Thoracic aorta (tissue), 2 donors: Measurements from ENCODE around the gene STK32B. TPM values are rescaled to one million over a fixed set of nuclear protein-coding genes. Genes with fewer than 3 reads are reported as not detected.
"Not testable (repeated sequence)": the region's sequence is repeated elsewhere in the genome, so short reads cannot be mapped to it uniquely, and the experiment has no call there.

Experiments
- ATAC-seq: fragments of 150-250 bp; one replicate; pipeline ENCODE4 v1.8.0; 2017; ENCODE audit warnings: low read depth; ENCODE audit not compliant: insufficient number of reproducible peaks, low FRiP score
- DNase-seq: peaks from one replicate; pipeline ENCODE4 v3.0.0-alpha.2; 2020; ENCODE audit warnings: low spot score
- H3K27ac ChIP-seq, 2 donors: fragments of 200-600 bp; sonication (generic); 1 replicate in 1 of 2; 2 replicates in 1 of 2; pipeline ENCODE4 v1.5.1; 2016; ENCODE audit warnings: mild to moderate bottlenecking in 2 of 2, moderate library complexity in 2 of 2
- H3K27me3 ChIP-seq: fragments of 200-600 bp; sonication (generic); replicated peaks from 2 replicates; pipeline ENCODE4 v1.6.0; 2016; ENCODE audit warnings: mild to moderate bottlenecking; ENCODE audit not compliant: insufficient read depth
- H3K36me3 ChIP-seq: fragments of 200-600 bp; sonication (generic); one replicate; pipeline ENCODE4 v1.5.1; 2016
- H3K4me1 ChIP-seq, 2 donors: fragments of 200-600 bp; sonication (generic); 1 replicate in 1 of 2; 2 replicates in 1 of 2; pipeline versions ENCODE4 v1.5.1 to v1.6.0; 2016; ENCODE audit warnings: low read depth in 2 of 2, mild to moderate bottlenecking in 1 of 2; ENCODE audit not compliant: control insufficient read depth in 1 of 2
- H3K4me3 ChIP-seq: fragments of 200-600 bp; sonication (generic); 2 replicates; pipeline ENCODE4 v1.5.1; 2016; ENCODE audit warnings: mild to moderate bottlenecking
- H3K9me3 ChIP-seq: fragments of 200-600 bp; sonication (generic); 2 replicates; pipeline ENCODE4 v1.5.1; 2016
- total RNA-seq, 2 donors: library from RNA; depleted of rRNA; stranded (reverse); fragments of >200 nt; gene quantifications; one replicate each; pipeline versions ENCODE4 v1.1.0 to v1.2.3, GENCODE V29; 2016
- TF ChIP-seq, protein P1 (sequence below): fragments of 200-600 bp; sonication (generic); IDR thresholded peaks from one replicate; pipeline ENCODE4 v1.5.1; 2019; ENCODE audit warnings: antibody characterized with exemption

The STK32B gene
- total RNA-seq, 2 donors from 2014 or later, result 4.5 to 7.0 TPM

DNA sequence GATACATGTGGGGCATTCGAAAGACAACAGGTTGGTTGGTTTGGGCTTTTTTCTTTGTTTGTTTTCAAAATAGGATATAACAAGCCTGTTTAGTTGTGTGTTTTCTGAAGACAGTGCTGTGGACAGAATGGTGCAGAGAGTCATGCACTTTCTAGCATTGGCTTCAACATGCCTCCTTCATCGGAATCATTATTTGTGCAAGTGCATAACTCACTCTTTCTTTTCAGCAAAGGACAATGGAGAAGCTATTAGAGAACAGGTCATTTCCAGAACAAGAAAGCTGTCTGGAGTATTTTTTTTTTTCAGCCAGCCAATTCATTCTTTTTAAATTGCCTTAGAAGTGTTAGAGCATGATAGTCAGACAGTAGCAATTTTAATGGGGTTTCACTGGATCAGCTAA lies 225.8 kb downstream of the STK32B start:
- no peaks in the 10 kb centered on the region for H3K9me3 ChIP-seq
- H3K4me3 ChIP-seq, result no peak overlapping the region
- H3K27ac ChIP-seq, result no peak overlapping the region
- DNase-seq (no peak), ATAC-seq (no peak)
- no peaks in the 10 kb centered on the region for H3K4me1 ChIP-seq
- no peaks in the 10 kb centered on the region for H3K27me3 ChIP-seq
- no peaks in the 10 kb centered on the region for H3K36me3 ChIP-seq
- TF ChIP-seq, protein P1, sequence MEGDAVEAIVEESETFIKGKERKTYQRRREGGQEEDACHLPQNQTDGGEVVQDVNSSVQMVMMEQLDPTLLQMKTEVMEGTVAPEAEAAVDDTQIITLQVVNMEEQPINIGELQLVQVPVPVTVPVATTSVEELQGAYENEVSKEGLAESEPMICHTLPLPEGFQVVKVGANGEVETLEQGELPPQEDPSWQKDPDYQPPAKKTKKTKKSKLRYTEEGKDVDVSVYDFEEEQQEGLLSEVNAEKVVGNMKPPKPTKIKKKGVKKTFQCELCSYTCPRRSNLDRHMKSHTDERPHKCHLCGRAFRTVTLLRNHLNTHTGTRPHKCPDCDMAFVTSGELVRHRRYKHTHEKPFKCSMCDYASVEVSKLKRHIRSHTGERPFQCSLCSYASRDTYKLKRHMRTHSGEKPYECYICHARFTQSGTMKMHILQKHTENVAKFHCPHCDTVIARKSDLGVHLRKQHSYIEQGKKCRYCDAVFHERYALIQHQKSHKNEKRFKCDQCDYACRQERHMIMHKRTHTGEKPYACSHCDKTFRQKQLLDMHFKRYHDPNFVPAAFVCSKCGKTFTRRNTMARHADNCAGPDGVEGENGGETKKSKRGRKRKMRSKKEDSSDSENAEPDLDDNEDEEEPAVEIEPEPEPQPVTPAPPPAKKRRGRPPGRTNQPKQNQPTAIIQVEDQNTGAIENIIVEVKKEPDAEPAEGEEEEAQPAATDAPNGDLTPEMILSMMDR, result no peak

DNA sequence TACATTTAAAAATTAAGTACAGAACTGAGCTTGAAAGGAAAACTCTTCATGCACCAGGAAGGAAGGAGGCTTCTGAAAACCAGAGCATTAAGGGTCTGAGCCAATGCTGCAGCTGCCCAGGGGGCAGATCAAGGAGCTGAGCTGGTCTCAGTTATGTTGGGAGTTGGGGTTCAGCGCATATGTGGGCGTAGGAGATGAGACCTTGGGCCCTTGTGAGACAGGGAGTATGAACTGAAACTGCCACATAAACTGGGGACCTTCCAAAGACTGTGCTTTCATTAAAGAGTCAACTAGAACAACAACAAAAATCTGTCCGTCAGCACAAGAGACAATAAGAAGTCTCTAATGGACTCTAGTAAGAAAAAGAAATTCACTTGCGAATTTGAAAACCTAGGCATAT lies 226.9 kb downstream of the STK32B start:
- H3K36me3 ChIP-seq, result no peaks in the 10 kb centered on the region
- no peaks in the 10 kb centered on the region for H3K4me1 ChIP-seq
- TF ChIP-seq, protein P1, result no peak
- no peak overlapping the region for H3K27ac ChIP-seq
- H3K9me3 ChIP-seq, result no peaks in the 10 kb centered on the region
- DNase-seq (no peak), ATAC-seq (no peak)
- H3K4me3 ChIP-seq, result no peak overlapping the region
- no peaks in the 10 kb centered on the region for H3K27me3 ChIP-seq

DNA sequence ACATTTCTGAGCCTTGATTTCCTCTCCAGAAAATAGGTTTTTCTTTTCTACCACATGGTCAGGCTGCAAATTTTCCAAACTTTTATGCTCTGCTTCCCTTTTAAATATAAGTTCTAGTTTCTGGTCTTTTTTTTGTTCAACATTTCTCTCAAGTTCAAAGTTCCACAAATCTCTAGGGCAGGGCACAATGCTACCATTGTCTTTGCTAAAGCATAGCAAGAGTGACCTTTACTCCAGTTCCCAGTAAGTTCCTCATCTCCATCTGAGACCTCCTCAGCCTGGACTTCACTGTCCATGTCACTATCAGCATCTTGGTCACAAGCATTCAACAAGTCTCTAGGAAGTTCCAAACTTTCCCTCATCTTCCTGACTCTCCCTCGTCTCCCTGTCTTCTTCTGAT lies 228.8 kb downstream of the STK32B start:
- H3K4me1 ChIP-seq, H3K36me3 ChIP-seq, H3K27ac ChIP-seq, H3K27me3 ChIP-seq, DNase-seq, H3K9me3 ChIP-seq, ATAC-seq, H3K4me3 ChIP-seq: not testable (repeated sequence)

DNA sequence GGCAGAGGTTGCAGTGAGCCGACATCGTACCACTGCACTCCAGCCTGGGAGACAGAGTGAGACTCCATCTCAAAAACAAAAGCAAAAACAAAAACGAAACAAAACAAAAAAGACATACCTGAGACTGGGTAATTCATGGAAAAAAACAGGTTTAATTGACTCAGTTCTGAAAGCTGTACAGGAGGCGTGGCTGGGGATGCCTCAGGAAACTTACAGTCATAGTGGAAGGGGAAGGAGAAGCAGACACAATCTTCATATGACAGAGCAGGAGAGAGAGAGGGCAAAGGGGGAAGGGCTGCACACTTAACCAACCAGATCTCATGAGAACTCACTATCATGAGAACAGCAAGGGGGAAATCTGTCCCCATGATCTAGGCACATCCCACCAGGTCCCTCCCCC lies 229.5 kb downstream of the STK32B start:
- no peak overlapping the region for H3K27ac ChIP-seq
- ATAC-seq (no peak), DNase-seq (no peak)
- no peaks in the 10 kb centered on the region for H3K27me3 ChIP-seq
- H3K9me3 ChIP-seq, result no peaks in the 10 kb centered on the region
- H3K4me3 ChIP-seq, result no peak overlapping the region
- no peaks in the 10 kb centered on the region for H3K4me1 ChIP-seq
- TF ChIP-seq, protein P1, result no peak
- H3K36me3 ChIP-seq, result no peaks in the 10 kb centered on the region

DNA sequence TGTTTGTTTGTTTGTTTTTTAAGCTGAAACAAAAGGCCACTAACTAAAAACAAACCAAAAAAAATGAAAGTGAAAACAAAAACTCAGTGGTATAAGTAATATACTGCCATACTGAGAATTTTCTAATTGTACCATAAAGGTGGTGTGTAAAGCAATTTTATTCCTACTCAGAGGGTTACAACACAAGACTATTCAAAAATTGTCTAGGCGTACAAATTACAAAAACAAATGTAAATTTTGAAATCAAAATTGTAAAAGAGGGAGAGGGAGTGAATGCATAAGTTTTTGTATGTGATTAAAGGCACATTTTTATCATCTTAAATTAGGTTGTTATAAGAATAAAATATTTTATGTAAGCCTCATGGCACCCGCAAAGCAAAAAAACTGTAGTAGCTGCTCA lies 232.6 kb downstream of the STK32B start:
- Histone ChIP-seq H3K4me1 (no peaks in the 10 kb centered on the region), H3K4me3 (no peak overlapping the region), H3K36me3 (no peaks in the 10 kb centered on the region), H3K27me3 (no peaks in the 10 kb centered on the region), H3K9me3 (no peaks in the 10 kb centered on the region), H3K27ac (no peak overlapping the region)
- ATAC-seq, result no peak
- no peak for DNase-seq
- TF ChIP-seq, protein P1, result no peak

DNA sequence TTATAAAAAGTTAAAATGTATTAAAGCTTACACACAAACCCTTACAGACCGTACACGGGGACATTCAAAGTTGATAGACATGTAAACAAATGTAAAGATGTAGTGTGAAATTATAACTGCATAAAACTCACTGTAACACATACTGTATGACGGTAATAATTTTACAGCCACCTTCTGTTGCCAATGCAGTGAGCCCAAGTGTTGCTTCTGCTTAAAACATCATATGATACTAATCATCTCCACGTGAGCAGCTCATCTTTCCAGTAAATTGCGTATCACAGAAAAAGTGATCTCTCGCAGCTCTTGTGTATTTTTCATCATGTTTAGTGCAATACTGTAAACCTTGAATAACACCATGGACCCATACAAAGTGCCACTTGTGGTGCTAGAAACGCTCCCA lies 233.2 kb downstream of the STK32B start:
- Histone ChIP-seq H3K27ac (no peak overlapping the region), H3K4me3 (no peak overlapping the region), H3K9me3 (no peaks in the 10 kb centered on the region), H3K4me1 (no peaks in the 10 kb centered on the region), H3K27me3 (no peaks in the 10 kb centered on the region), H3K36me3 (no peaks in the 10 kb centered on the region)
- DNase-seq, result no peak
- ATAC-seq, result no peak
- TF ChIP-seq, protein P1, result no peak
